Liver (tissue), 9 donors: ENCODE results near the gene RBM20. TPM values are rescaled to one million over a fixed set of nuclear protein-coding genes. Genes with fewer than 3 reads are reported as not detected.

Experiments used
- DNase-seq: peaks from one replicate; pipeline ENCODE4 v3.0.0-alpha.2; 2017; ENCODE audit warnings: low spot score
- H3K27ac ChIP-seq, 2 donors: one replicate each; pipeline ENCODE4 v1.7.0; 2013; ENCODE audit warnings: inconsistent platforms in 2 of 2, low read length in 2 of 2, control low read depth in 1 of 2, low read depth in 1 of 2, mild to moderate bottlenecking in 1 of 2
- H3K27me3 ChIP-seq, 4 donors: one replicate each; pipeline versions ENCODE4 v1.6.1 to v1.7.0; 2013; ENCODE audit warnings: low read length in 3 of 4, inconsistent platforms in 1 of 4, mild to moderate bottlenecking in 1 of 4, moderate library complexity in 1 of 4; ENCODE audit not compliant: control insufficient read depth in 4 of 4, insufficient read depth in 4 of 4
- H3K36me3 ChIP-seq, 4 donors: one replicate each; pipeline versions ENCODE4 v1.6.1 to v1.7.0; 2013; ENCODE audit warnings: low read length in 3 of 4, mild to moderate bottlenecking in 3 of 4, low read depth in 1 of 4, moderate library complexity in 1 of 4; ENCODE audit not compliant: control insufficient read depth in 4 of 4, insufficient read depth in 3 of 4
- H3K4me1 ChIP-seq, 4 donors: one replicate each; pipeline versions ENCODE4 v1.6.1 to v1.7.0; 2013; ENCODE audit warnings: low read length in 3 of 4, mild to moderate bottlenecking in 3 of 4, moderate library complexity in 1 of 4; ENCODE audit not compliant: control insufficient read depth in 4 of 4, insufficient read depth in 4 of 4
- H3K4me3 ChIP-seq, 3 donors: one replicate each; pipeline versions ENCODE4 v1.6.1 to v1.7.0; 2013; ENCODE audit warnings: low read length in 3 of 3, control low read depth in 1 of 3, low read depth in 1 of 3, mild to moderate bottlenecking in 1 of 3
- H3K9ac ChIP-seq, 2 donors: one replicate each; pipeline ENCODE4 v1.7.0; 2013; ENCODE audit warnings: low read length in 2 of 2, mild to moderate bottlenecking in 2 of 2, moderate library complexity in 2 of 2, control low read depth in 1 of 2, low read depth in 1 of 2
- H3K9me3 ChIP-seq, 4 donors: one replicate each; pipeline versions ENCODE4 v1.6.1 to v1.7.0; 2013; ENCODE audit warnings: low read length in 3 of 4; ENCODE audit not compliant: control insufficient read depth in 4 of 4
- FOXA2 ChIP-seq: IDR thresholded peaks from 2 replicates; pipeline ENCODE4 v1.6.1; 2016; ENCODE audit warnings: antibody characterized with exemption
- JUND ChIP-seq, 2 donors: IDR thresholded peaks; 2 replicates each; pipeline ENCODE4 v1.6.1; 2016; ENCODE audit warnings: antibody characterized with exemption in 2 of 2
- NR2F2 ChIP-seq: IDR thresholded peaks from 2 replicates; pipeline ENCODE4 v1.6.1; 2016; ENCODE audit warnings: antibody characterized with exemption
- RAD21 ChIP-seq, 2 donors: IDR thresholded peaks; 2 replicates each; pipeline ENCODE4 v1.6.1; 2016; ENCODE audit warnings: antibody characterized with exemption in 2 of 2, mild to moderate bottlenecking in 2 of 2
- RXRA ChIP-seq, 2 donors: IDR thresholded peaks; 2 replicates each; pipeline ENCODE4 v1.6.1; 2017 to 2018; ENCODE audit warnings: antibody characterized with exemption in 2 of 2, mild to moderate bottlenecking in 1 of 2
- TAF1 ChIP-seq: conservative IDR thresholded peaks from 2 replicates; pipeline ENCODE4 v1.6.1; 2016; ENCODE audit warnings: antibody characterized with exemption, mild to moderate bottlenecking
- YY1 ChIP-seq: IDR thresholded peaks from 2 replicates; pipeline ENCODE4 v1.6.1; 2016; ENCODE audit warnings: antibody characterized with exemption, mild to moderate bottlenecking
- WGBS: extraction: QIAGEN DNeasy Blood & Tissue Kit; methylation state at CpG from one replicate; pipeline ENCODE4 v1.1.7; 2013; 5-methylcytosine and 5-hydroxymethylcytosine counted together
- polyA plus RNA-seq, 2 donors: library from polyadenylated mRNA; stranded (reverse) in 1 of 2; unstranded in 1 of 2; fragments of 200-250 nt in 1 of 2; fragments of >200 nt in 1 of 2; fragmentation: Nextera tagmentation in 1 of 2; extraction: Ambion mirVana in 1 of 2; gene quantifications; one replicate each; pipeline versions ENCODE4 v1.2.1 to v1.2.3, GENCODE V29; 2013 to 2015
- total RNA-seq, 2 donors: library from RNA; depleted of rRNA; stranded (reverse); fragments of >200 nt; gene quantifications; one replicate each; pipeline ENCODE4 v1.2.3, GENCODE V29; 2014
- TF ChIP-seq, protein P1 (sequence below): IDR thresholded peaks from 2 replicates; pipeline ENCODE4 v1.6.1; 2016; ENCODE audit warnings: antibody characterized with exemption
- TF ChIP-seq, protein P2 (sequence below): fragments of 150-350 bp; IDR thresholded peaks from 2 replicates; pipeline ENCODE4 v1.5.1; 2017; ENCODE audit warnings: improper control_type of control experiment, low read depth, low read length; ENCODE audit not compliant: missing input control
- TF ChIP-seq, protein P3 (sequence below): IDR thresholded peaks from 2 replicates; pipeline ENCODE4 v1.6.1; 2016; ENCODE audit warnings: antibody characterized with exemption, mild to moderate bottlenecking
- TF ChIP-seq, protein P4 (sequence below): IDR thresholded peaks from 2 replicates; pipeline ENCODE4 v1.6.1; 2016; ENCODE audit warnings: antibody characterized with exemption
- donor health status: healthy.
- donor health status: healthy.
- donor health status: healthy.
- donor health status: healthy.
- donor health status: healthy.

Gene RBM20
- total and polyA plus RNA-seq, 4 donors: 0.03 to 0.08 (median 0.05) TPM; not detected in 1

DNA sequence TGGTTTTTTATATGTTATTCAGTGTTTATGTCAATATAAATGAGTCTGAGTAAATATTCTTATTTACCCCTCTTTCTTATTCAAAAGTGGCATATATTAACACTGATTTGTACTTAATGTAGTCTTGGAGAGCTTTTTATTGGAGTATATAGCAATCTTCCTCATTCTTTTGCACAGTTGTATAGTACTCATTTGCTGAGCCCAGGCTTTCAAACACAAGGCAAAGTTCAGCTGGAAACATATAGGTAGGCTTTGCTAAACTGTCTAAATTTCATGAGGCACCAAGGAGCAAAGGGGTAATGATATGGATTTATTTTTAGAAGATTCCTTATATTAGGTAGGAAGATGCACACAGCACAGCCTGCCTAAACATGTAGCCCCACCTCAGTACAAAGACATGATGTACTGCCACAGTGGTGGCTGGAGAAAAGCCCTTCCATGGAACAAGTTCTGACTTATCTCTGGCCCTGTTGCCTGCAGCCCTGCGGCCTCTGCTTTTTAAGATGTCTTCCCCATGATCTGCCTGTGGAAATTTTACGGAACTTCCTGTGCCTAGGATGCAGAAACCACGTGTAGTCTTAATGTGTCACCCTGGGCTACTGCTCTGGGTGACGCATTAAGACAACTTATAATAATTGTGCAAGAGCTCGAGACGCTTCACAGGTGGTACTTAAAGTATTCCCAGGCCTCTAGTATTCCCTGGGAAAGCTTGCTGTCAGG is 218.0 kb downstream of the RBM20 start:
- H3K9me3 ChIP-seq: no peaks in the 10 kb centered on the region
- DNase-seq: no peak
- TF ChIP-seq RXRA (IDR thresholded peaks at IDR 0.05) (no peak), RAD21 (IDR thresholded peaks at IDR 0.05) (no peak), FOXA2 (no peak)
- TF ChIP-seq, protein P1, sequence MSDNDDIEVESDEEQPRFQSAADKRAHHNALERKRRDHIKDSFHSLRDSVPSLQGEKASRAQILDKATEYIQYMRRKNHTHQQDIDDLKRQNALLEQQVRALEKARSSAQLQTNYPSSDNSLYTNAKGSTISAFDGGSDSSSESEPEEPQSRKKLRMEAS: no peak
- no peak overlapping the region for H3K4me3 ChIP-seq
- WGBS: 86% methylated on average over 6 of the region's 6 CpGs
- no peaks in the 10 kb centered on the region for H3K36me3 ChIP-seq
- H3K27me3 ChIP-seq: no peaks in the 10 kb centered on the region
- peaks cover 7 to 43% (median 24%) of the 10 kb centered on the region in 4 donors for H3K4me1 ChIP-seq
- H3K9ac ChIP-seq: no peak overlapping the region
- H3K27ac ChIP-seq: no peak overlapping the region

DNA sequence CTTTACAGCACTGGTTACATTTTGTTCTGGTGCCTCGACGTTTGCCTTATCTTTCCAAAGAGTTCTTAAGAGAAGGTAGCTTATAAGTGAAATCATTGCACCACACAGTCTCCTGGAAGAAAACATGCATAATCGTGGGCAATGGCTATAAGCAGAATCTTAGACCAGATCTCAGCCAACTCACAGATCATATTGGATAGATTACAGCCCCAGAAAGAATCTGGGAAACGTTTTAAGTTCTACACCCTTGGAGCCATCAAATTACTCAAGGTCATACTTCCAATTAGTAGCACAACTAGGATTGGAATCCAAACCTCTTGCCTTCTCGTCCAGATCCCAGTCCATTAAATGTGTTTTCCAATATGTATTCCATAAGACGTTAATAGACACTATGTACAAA is 218.8 kb downstream of the RBM20 start:
- Histone ChIP-seq H3K27ac (no peak overlapping the region), H3K4me1 (peaks cover 0 to 35% (median 15%) of the 10 kb centered on the region in 4 donors), H3K9me3 (no peaks in the 10 kb centered on the region), H3K4me3 (no peak overlapping the region), H3K9ac (no peak overlapping the region), H3K27me3 (no peaks in the 10 kb centered on the region), H3K36me3 (no peaks in the 10 kb centered on the region)
- TF ChIP-seq, protein P2, sequence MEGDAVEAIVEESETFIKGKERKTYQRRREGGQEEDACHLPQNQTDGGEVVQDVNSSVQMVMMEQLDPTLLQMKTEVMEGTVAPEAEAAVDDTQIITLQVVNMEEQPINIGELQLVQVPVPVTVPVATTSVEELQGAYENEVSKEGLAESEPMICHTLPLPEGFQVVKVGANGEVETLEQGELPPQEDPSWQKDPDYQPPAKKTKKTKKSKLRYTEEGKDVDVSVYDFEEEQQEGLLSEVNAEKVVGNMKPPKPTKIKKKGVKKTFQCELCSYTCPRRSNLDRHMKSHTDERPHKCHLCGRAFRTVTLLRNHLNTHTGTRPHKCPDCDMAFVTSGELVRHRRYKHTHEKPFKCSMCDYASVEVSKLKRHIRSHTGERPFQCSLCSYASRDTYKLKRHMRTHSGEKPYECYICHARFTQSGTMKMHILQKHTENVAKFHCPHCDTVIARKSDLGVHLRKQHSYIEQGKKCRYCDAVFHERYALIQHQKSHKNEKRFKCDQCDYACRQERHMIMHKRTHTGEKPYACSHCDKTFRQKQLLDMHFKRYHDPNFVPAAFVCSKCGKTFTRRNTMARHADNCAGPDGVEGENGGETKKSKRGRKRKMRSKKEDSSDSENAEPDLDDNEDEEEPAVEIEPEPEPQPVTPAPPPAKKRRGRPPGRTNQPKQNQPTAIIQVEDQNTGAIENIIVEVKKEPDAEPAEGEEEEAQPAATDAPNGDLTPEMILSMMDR: no peak
- TF ChIP-seq, protein P3, sequence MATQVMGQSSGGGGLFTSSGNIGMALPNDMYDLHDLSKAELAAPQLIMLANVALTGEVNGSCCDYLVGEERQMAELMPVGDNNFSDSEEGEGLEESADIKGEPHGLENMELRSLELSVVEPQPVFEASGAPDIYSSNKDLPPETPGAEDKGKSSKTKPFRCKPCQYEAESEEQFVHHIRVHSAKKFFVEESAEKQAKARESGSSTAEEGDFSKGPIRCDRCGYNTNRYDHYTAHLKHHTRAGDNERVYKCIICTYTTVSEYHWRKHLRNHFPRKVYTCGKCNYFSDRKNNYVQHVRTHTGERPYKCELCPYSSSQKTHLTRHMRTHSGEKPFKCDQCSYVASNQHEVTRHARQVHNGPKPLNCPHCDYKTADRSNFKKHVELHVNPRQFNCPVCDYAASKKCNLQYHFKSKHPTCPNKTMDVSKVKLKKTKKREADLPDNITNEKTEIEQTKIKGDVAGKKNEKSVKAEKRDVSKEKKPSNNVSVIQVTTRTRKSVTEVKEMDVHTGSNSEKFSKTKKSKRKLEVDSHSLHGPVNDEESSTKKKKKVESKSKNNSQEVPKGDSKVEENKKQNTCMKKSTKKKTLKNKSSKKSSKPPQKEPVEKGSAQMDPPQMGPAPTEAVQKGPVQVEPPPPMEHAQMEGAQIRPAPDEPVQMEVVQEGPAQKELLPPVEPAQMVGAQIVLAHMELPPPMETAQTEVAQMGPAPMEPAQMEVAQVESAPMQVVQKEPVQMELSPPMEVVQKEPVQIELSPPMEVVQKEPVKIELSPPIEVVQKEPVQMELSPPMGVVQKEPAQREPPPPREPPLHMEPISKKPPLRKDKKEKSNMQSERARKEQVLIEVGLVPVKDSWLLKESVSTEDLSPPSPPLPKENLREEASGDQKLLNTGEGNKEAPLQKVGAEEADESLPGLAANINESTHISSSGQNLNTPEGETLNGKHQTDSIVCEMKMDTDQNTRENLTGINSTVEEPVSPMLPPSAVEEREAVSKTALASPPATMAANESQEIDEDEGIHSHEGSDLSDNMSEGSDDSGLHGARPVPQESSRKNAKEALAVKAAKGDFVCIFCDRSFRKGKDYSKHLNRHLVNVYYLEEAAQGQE: no peak
- TF ChIP-seq RAD21 (IDR thresholded peaks at IDR 0.05) (no peak), RXRA (IDR thresholded peaks at IDR 0.05) (no peak), TAF1 (no peak), JUND (IDR thresholded peaks at IDR 0.05) (no peak), NR2F2 (no peak)
- TF ChIP-seq, protein P4, sequence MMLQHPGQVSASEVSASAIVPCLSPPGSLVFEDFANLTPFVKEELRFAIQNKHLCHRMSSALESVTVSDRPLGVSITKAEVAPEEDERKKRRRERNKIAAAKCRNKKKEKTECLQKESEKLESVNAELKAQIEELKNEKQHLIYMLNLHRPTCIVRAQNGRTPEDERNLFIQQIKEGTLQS: no peak
- no peak for DNase-seq
- WGBS: 93% methylated on average over 6 of the region's 6 CpGs

DNA sequence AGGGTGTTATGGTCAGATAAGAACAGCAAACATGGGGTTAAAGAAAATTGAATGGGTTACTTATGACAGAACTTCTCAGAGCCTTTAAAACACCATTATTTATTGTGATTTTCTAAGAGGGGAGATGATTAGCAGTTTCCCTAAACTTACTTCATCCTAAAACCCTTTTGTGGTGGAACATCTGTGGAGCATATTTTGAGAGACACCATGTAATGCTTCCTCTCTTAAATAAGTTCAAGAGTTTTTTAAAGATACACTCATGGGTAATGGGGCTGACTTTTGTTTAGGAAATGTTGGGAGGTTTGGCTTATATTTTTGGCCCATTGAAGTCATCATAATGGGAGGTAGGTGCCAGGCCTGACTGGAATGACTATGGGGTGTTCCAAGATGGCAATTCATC is 219.2 kb downstream of the RBM20 start:
- H3K9ac ChIP-seq: no peak overlapping the region
- H3K4me1 ChIP-seq: peaks cover 0 to 31% (median 12%) of the 10 kb centered on the region in 4 donors
- peak overlapping the region in 1 of 2 donors; percentile 83 for H3K27ac ChIP-seq
- H3K9me3 ChIP-seq: no peaks in the 10 kb centered on the region
- DNase-seq: no peak
- no peak overlapping the region for H3K4me3 ChIP-seq
- no peaks in the 10 kb centered on the region for H3K36me3 ChIP-seq
- H3K27me3 ChIP-seq: no peaks in the 10 kb centered on the region
- no peak for TF ChIP-seq NR2F2
- TF ChIP-seq RXRA (IDR thresholded peaks at IDR 0.05): no peak
- TF ChIP-seq, protein P3: no peak
- TF ChIP-seq YY1: no peak
- TF ChIP-seq, protein P1: no peak
- TF ChIP-seq, protein P4: no peak
- TF ChIP-seq, protein P2: no peak
